Lower lobe of right lung (tissue), 2 donors: ENCODE results near the gene NBDY. TPM values are rescaled to one million over a fixed set of nuclear protein-coding genes. Genes with fewer than 3 reads are reported as not detected.

Source experiments
- ATAC-seq, 2 donors: fragments of 200-7000 bp; cut with Tn5 transposase; one replicate each; pipeline ENCODE4 v1.9.1; 2020 to 2022; ENCODE audit warnings: mild to moderate bottlenecking in 2 of 2, moderate library complexity in 2 of 2
- DNase-seq: peaks from one replicate; pipeline ENCODE4 v3.0.0-alpha.2; 2020
- H3K27ac ChIP-seq: fragments of 200-600 bp; one replicate; pipeline ENCODE4 v1.8.0; 2022
- H3K27me3 ChIP-seq: fragments of 200-600 bp; one replicate; pipeline ENCODE4 v1.8.0; 2022; ENCODE audit warnings: low read depth
- H3K36me3 ChIP-seq: fragments of 200-600 bp; one replicate; pipeline ENCODE4 v1.8.0; 2022; ENCODE audit warnings: mild to moderate bottlenecking
- H3K4me1 ChIP-seq: fragments of 200-600 bp; one replicate; pipeline ENCODE4 v1.8.0; 2022
- H3K4me3 ChIP-seq: fragments of 200-600 bp; one replicate; pipeline ENCODE4 v1.8.0; 2022; ENCODE audit warnings: mild to moderate bottlenecking
- H3K9me3 ChIP-seq: fragments of 200-600 bp; one replicate; pipeline ENCODE4 v1.8.0; 2022
- CTCF ChIP-seq: fragments of 200-600 bp; IDR thresholded peaks from one replicate; pipeline ENCODE4 v1.8.0; 2022; ENCODE audit warnings: antibody characterized with exemption, mild to moderate bottlenecking
- intact Hi-C: fragments of 100-400 bp; cut with DNase I; formaldehyde crosslinking; loops from one replicate; pipeline ENCODE4 v1.11.0; 2022
- total RNA-seq: library from RNA; stranded (reverse); fragmentation: NEBNext Ultra II Directional; extraction: Animal tissue kit (Norgen Biotek cat#: 25700); gene quantifications from one replicate; pipeline ENCODE4 v1.2.1, GENCODE V29; 2021
- donor health status: DM: no; HTN: yes; CAD: no; lungs with severe emphysema.

NBDY gene
- total RNA-seq, 1 donor from 2014 or later, result 37.5 TPM

GRCh38 chrX:56733459-56734046 lies 4.5 kb downstream of the NBDY start:
- Histone ChIP-seq H3K27me3 (no peaks in the 10 kb centered on the region), H3K4me1 (peaks cover 12% of the 10 kb centered on the region), H3K36me3 (peaks cover 3% of the 10 kb centered on the region), H3K4me3 (no peak overlapping the region), H3K9me3 (no peaks in the 10 kb centered on the region), H3K27ac (no peak overlapping the region)
- ATAC-seq, result peak; percentile 60 to 73
- DNase-seq, result no peak
- TF ChIP-seq CTCF, result peak; percentile 51
- intact Hi-C loops, result no loop called here

GRCh38 chrX:56736219-56736618 lies 7.2 kb downstream of the NBDY start:
- intact Hi-C loops, result no loop called here
- Histone ChIP-seq H3K4me1 (peaks cover 5% of the 10 kb centered on the region), H3K27me3 (no peaks in the 10 kb centered on the region), H3K4me3 (no peak overlapping the region), H3K36me3 (peaks cover 3% of the 10 kb centered on the region), H3K9me3 (no peaks in the 10 kb centered on the region), H3K27ac (no peak overlapping the region)
- no peak for DNase-seq
- TF ChIP-seq CTCF, result no peak
- ATAC-seq, result no peak

DNA sequence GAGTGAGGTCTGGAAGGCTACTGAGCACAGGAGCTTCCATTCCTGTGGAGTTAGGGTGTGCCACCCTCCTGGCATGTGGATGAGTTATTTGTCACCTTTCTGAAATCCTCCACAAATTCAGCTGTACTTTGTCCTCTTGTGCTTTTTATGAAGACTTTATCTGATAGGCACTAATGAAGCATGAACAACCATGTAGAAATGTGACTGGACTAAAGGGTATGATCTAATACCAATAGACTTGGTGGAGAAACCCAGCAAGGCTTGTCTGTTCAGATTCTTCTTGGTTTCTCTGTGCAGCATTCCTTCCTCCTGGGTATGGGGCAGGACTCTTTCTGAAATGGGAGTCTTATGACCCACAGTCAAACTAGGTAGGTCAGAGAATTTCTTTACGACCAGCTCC lies 9.6 kb downstream of the NBDY start:
- Histone ChIP-seq H3K36me3 (peaks cover 3% of the 10 kb centered on the region), H3K4me1 (no peaks in the 10 kb centered on the region), H3K4me3 (no peak overlapping the region), H3K27me3 (no peaks in the 10 kb centered on the region), H3K9me3 (no peaks in the 10 kb centered on the region), H3K27ac (no peak overlapping the region)
- no peak for TF ChIP-seq CTCF
- DNase-seq, result no peak
- intact Hi-C loops, result no loop called here
- no peak for ATAC-seq

- H3K4me3 ChIP-seq, result no peak overlapping the region
- H3K36me3 ChIP-seq, result no peaks in the 10 kb centered on the region
- no peak for TF ChIP-seq CTCF
- no peak for DNase-seq
- no peak overlapping the region for H3K27ac ChIP-seq
- no peaks in the 10 kb centered on the region for H3K9me3 ChIP-seq
- intact Hi-C loops, result no loop called here
- ATAC-seq, result no peak
- no peaks in the 10 kb centered on the region for H3K27me3 ChIP-seq
- peaks cover 9% of the 10 kb centered on the region for H3K4me1 ChIP-seq
Observed at GRCh38 chrX:56744996-56745395, 16.0 kb downstream of the NBDY start.

DNA sequence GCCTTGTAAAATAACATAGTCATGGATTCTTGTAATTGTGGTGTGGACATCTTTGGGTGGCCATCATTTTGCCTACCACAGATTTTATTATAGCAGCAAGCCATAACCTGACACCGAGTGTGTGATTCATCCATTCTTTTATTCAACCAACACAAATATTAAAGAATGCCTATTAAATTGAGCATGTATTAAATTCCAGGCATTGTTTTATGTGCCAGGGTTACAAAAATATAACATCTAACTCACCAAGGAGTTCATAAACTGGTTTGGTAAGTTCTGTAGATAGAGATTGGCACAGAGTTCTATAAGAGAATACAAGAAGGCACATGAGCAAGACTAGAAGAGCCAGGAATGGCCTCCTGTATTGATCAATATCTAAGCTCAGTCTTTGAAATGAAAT lies 18.0 kb downstream of the NBDY start:
- TF ChIP-seq CTCF, result no peak
- intact Hi-C loops, result no loop called here
- no peak for ATAC-seq
- Histone ChIP-seq H3K4me3 (no peak overlapping the region), H3K27ac (no peak overlapping the region), H3K9me3 (no peaks in the 10 kb centered on the region), H3K27me3 (no peaks in the 10 kb centered on the region), H3K36me3 (no peaks in the 10 kb centered on the region), H3K4me1 (peaks cover 9% of the 10 kb centered on the region)
- DNase-seq, result no peak
